GM21529 (cell line): ENCODE measurements around the gene WWOX.
A peak's percentile ranks its signal among the peaks of the same experiment; 100 is the strongest.

Experiments
- ATAC-seq: cut with Tn5 transposase; IDR thresholded peaks from one replicate; pipeline ENCODE4 v1.9.1; 2021; ENCODE audit not compliant: unreplicated experiment

WWOX gene

DNA sequence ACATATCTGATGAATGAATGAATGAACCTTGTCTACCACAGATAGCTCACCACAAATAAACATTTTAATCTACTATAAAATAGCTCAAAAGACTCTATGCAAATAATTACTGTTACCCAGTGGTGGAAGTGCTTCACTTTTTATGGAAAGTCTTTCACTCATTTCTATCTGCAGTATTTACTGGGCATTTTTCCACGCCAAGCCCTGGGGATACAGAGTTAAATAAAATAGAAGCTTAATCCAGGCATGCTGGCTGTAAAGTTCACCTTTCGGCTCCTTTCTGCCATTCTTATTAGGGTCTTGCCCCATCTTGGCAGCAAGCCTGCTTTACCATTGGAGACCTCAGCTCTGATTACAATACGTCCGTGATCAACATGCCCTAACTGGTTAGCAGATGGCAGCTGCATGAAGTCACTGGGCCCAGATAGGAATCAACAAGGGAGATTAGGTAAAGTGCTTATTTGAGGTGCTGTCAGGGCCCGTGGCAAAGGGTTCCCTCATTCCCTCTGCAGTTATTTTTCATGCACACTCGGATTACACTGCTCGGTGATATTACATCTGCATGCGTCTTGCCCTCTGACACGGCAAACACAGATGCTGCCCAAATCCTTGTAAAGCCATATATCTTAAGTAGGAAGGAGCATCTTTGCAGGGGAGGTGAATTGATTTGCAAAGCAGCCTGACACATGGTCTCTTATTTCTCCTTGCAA is 648.9 kb downstream of the WWOX start:
- ATAC-seq: no peak

DNA sequence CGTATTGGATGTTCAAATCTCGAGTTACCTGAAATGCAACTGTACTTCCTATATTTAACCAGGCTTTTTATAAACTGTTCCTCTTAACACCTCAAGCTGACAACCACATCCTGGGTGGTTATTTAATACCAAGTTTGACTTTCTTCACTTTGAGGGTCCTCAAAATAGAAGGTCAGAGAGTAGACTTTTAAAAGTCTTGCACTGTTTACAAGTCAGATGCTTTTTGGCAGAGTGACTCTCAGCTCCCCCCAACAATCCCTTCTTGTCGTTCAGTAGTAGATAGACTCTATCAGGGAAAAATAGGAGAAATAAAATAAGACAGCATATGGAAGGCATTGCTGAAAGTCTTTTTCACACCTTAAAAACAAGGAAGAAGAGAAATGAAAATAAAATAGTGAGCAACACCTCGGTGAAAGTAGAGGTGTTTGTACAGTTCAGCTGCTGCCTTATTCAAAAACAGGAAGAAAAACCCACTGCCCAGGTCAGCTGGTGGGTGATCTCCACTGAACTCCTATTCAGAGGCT is 650.4 kb downstream of the WWOX start:
- ATAC-seq: peak; percentile 73

DNA sequence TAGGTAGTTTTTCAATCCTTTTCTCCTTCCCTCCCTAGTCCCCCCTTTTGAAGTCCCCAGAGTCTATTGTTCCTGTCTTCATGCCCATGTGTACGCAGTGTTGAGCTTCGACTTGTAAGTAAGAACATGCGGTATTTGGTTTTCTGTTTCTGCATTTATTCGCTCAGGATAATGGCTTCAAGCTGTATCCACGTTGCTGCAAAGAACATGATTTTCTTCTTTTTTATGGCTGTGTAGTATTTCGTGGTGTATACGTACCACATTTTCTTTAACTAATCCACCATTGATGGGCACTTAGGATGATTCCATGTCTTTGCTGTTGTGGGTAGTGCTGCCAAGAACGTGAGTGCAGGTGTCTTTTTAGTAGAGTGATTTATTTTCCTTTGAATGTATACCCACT is 651.2 kb downstream of the WWOX start:
- ATAC-seq: no peak

DNA sequence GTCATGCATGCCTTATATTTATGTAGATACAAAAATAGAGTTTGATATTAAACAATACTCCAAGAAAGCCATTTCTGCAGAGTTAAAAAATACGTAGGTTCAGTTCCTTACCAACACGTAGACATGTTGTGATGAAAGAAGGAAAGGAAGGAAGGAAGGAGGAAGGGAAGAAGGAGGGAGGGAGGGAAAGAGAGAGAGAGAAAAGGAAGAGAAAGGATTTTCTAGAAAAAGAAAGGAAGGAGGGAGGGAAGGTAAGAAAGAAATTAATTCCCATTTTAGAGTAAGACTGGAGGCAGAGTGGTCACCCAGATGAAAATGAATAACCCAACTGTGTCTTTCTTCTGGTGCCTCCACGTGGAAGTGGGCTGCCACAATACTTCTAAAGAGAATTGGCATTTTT is 652.1 kb downstream of the WWOX start:
- no peak for ATAC-seq

DNA sequence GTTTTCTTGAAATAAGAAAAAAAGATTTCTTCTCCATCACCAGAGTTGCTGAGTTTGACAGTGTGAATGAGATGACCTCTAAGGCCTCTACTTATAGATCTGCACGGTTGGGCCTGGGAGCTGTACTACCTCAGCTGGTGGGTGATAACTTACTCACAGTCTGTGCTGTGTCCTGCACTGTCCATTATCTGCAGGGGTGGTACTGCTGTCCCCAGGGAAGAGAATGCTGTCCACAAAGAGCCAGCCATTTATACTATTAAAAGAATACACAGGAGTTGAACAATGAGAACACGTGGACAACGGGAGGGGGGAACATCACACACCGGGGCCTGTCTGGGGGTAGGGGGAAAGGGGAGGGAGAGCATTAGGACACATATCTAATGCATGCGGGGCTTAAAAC is 655.3 kb downstream of the WWOX start:
- no peak for ATAC-seq

DNA sequence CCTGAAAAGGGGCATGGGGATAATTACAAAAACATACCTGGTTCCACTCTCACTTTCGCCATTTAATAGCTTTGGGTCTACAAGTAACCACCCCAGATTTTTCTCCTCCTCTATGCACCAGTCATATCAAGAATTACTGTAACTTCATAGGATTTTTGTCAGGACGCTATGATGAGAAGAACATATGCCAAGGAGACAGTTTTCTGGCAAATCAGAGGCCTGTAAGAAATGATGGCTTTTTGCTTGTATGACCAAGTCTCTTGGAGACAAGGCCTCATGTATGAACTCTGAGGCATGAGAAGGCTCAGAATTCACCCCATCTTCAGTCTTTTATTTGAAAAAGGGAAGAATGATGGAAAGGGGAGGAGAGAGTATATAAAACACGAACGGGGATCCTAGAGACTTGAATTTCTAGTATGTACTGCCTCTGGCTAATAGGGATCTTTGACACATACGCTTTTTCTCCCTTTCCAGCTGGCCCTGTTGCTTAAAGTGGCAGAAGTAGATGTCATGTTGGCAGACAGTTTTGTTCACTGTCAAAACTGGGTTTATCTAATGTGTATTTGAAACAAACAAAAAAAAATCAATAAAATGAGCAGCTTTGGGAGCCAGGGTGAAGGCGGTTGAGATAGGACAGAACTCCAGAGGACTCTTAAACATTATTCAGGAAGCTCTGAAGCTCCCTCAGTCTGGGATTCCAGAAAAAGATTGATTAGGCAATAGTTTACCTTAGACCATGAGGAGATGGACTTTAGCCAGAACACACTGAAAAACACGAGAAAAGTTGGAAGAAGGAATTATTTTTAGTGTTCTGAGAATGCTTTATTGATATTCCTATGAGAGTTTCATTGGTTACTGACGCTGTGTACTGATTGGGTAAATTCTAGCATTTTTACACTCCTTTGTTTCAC is 656.6 kb downstream of the WWOX start:
- no peak for ATAC-seq

DNA sequence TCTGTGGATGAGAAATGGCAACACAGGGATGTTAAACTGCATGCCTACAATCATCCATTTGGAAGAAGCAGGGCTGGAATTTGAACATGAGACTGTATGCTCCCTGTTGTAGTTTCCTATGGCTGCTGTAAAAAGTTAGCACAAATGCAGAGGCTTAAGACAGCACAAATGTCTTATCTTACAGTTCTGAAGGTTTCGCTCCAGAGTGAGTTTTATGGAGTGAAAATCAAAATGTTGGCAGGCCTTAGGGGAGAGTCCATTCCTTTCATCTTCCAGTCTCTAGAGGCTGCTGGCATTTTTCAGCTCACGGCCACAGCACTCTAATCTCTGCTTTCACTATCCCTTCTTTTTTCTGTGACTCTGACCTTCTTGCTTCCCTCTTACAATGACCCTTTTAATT is 660.1 kb downstream of the WWOX start:
- ATAC-seq: no peak

DNA sequence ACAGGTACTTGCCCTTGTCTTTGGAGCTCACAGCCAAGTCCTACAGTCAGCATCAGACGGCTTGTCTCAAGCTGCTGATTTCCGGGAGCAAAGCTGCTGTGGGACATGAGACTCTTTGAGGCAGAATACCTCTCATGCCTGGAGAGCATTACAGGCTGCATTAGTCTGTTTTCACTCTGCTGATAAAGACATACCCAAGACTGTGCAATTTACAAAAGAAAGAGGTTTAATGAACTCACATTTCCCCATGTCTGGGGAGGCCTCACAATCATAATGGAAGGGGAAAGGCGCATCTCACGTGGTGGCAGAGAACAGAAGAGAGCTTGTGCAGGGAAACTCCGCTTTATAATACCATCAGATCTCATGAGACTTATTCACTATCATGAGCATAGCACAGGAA is 661.2 kb downstream of the WWOX start:
- no peak for ATAC-seq

DNA sequence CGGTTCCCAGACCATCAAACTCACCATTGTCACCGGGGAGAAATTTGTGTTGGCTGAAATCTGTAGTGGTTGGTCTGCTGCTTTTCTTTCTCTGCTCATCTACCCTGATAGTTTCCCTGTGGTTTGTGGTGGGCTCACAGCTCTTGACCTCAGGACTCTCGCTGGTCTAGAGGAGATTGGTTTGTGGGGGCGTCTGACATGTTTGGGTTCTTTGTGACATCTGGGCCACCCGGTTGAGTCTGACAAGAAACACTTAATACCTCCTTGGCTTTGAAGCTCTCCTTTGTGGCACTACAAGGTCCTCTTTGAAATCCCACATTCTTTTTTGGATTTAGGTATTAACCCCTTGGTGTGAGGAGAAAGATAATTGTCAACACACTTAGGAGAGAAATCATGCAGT is 662.0 kb downstream of the WWOX start:
- peak; percentile 88 for ATAC-seq

DNA sequence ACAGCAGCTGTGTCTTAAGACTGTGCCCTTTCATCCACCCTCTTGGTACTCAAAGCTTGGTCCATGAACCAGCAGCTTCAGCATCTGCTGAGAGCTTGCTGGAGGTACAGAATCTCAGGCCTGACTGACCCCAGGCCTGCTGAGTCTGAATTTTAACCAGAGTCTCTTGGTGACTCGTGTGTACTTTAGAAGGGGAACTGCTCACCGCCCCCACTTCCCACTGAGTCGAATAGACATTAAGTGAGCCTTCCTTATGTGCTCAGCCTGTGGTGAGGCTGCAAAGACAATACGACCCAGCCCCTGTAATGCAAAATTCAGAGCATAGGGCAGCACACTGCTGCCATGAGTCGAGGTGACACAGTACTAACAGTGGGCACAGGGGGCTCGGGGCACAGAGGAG is 662.8 kb downstream of the WWOX start:
- peak; percentile 60 for ATAC-seq

DNA sequence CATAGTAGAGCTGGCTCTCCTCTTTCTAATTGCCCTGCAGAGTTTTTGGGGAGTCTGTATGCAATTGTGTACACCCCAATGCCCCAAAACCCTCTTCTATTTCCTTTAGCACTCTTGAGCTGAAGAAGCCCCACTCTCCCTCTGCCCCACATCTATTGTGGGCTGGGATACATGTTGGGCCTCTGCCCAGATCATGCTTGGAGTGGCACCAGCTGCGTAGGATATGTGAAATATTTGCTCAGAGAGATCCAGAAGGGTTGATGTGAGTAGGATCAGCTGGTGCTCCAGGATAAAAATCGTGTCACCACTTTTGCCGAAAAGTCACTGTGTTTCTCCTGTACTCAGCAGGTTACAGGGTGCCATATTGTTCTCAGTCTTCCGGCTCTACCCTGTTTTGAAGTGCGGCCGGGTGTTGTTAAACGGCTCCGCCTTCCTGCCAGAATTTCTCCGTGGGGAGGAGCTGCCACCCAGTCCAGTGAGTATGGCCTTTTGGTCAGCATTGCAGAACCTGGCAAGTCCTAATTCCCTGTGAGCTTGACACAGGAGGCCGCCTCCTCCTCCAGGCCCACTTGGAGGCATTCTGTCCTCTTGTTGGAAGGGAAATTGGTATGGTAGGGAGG is 664.5 kb downstream of the WWOX start:
- ATAC-seq: no peak

DNA sequence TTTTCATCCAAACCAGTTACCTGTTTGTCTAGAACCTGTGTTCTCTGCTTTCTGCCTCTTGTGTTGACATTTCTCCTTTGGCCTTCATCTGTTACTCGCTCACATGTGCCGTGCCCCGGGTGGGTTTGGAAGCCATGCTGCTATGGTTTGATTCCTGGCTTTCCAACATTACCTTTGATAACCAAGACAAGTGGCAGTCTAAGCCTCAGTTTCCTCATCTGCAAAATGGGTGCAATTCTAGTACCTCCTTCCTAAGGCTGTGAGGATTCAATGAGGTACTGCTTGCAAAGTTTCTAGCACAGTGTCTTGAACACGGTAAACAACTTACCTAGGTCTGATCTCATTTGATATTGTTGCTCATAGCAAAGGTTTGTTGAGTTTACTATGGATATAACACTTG is 665.0 kb downstream of the WWOX start:
- no peak for ATAC-seq

DNA sequence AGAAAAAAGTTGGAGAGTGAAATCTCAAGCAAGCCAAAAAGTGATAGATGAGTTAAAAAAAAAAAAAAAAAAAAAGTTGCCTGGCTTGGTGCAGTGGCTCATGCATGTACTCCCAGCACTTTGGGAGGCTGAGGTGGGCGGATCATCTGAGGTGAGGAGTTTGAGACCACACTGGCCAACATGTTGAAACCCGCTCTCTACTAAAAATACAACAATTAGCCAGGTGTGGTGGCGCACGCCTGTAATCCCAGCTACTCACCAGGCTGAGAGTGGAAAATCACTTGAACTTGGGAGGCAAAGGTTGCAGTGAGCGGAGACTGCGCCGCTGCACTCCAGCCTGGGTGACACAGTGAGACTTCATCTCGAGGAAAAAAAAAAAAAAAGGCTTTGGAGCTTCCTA is 668.8 kb downstream of the WWOX start:
- no peak for ATAC-seq

DNA sequence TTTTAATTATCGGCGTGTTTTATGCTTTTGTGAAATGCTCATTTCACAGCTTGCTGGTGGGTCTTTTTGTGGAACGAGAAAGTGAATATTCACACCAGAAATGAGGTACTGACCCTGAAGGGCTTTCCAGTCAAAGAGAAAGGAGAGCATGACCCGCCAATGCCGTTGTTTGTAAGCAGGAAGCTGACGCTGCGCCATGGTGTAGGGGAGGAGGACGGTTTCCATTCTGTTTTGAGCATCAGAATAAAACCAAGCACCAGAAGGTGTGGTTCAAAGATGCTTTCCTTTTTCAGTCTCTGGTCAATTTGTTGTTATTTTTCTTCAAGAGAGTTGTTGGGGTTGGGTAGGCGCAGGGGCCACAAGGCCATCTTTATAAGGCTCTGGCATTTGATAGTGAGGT is 669.3 kb downstream of the WWOX start:
- no peak for ATAC-seq

DNA sequence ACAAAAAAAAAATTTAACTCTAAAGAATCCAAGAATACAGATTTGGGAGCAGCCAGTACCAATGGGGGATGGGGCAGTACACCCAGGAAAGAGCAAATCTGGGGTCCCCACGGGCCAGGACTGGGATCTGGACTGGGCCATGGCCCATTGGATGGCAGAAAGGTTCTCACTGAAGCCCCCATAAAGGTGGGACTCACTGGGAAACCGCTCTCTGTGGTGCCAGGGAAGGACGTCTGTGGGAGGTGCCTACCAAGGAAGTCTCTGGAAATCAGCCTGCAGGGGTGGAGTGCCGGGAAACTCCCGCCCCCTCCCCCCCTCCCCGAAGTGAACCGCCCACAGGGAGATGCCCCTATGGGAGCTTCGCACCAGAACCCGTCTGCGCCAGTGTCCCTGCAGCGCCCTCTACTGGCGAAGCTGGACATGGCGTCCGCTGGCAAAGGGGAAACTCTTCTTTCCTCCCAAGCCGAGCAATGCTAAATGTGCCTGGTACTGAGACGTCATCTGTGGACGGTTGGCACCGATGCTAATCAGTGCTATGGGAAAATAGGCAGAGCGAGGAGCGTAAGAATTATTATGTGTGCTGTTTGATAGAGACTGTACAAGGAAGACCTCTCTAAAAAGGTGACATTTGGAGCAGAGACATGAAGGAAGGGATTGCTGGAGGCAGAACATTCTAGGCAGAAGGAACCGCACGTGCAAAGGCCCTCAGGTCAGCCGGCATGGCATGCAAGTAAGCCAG is 671.1 kb downstream of the WWOX start:
- peak; percentile 81 for ATAC-seq

DNA sequence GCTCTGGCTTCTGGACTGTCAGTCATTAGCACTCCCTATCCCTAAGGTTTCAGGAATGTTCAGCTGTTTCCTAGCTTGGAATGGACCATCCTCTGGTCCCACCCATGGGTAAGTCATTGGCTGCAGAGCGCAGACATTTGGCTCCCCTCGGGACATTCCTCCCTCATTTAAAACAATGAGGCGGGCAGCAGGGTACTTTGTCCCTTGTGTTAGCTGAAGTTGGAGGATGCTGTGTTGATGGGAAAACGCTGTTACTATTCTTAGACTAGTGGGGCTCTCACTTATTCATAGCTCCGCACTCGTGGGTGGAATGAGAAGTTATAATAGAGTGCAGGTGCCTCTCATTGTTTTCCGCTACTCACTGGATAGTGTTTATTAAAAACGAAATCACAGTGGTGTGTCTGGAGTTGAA is 673.8 kb downstream of the WWOX start:
- ATAC-seq: no peak

DNA sequence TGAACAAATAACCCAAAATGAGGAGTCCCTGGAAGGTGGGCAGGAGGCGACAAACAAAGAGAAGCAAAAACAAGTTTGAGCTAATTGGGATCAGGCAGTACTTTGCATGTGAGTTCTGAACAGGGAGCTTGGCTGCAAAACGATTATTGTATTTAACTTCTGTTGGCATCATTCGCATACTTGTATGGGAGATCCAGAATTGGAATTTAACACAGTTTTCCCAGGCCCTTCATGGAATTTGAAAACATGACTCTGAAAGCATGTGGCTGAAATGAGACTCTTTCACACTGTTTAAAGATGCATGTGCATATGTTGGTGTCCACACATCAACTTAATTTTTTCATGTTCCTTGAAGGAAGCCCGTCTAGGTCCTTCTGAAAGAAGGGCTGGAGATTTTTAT is 674.3 kb downstream of the WWOX start:
- ATAC-seq: no peak

DNA sequence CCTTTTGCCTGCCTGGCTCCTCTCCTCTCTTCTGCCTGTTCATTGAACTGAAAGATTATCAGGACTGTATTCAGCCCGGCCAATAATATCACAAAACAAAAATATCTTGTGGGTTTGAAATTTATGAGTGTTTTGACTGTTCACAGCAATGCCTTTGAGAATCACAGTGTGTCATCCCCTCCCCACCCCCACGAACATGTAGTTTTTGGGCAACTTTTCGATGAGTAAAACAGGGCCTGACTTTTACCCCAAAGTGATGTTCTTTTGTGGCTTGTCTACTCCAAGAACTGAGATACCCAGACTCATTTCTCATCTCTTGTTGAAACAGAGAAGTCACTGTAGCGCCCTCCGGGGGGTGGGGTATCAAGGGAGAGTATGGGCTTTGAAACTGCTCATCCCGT is 675.7 kb downstream of the WWOX start:
- ATAC-seq: no peak

DNA sequence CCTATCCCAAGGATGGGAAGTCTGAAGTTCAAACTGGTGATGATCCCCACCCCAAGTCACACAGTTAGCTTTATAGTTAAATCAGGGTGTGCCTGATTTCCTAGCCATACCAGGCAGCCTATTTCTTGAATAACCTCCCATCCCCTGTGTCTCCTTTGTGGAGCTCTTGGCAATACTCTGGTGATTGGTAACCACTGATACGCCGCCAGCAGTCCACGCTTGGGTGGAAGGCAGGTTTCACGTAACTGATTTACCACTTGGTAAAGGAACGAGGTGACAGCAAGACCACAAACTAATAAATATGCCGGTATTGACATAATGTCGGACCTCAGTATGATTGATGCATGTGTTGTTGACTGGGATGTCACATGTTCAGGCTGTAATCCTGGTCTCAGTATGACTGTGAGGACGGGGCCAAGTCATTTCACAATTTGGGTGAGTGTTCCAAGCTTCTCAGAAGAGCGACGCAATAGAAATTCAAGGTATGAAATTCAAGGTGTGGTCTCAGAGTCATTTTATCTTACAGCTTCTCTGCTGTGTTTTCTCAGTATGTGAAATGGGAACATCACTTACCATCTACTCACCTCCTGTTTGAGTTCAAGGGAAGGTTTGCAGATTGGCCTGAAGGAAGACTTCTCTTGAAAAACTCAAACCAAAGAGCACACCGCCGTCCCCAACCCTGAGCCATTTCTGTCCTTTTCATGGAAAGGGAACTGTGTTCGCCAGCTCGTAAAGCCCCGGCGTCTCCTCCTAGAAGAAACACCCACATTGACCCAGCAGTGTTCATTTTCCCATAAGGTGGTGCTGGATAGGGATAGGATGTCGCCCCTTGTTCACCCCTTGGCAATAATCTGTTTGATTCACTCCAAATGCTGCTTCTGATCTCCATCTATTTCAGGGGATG is 678.9 kb downstream of the WWOX start:
- peak; percentile 44 for ATAC-seq

DNA sequence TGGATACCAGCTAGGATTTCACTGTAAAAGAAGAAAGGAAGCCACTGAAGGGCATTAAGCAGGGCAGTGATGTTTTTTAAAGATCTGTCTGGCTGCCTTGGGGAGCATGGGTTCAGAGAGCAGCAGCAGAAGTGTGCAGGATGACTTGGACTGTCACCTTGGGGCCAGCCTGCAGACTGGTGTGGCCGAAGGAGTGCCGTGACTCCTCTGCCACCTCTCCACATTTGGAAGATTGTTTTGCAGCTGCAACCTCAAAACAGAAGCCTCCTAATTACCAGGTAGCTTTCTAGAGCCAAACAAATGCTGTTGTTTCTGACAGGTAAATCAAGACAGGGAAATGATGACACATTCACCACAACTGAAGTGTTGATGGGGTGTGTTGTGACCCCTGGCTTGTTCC is 681.4 kb downstream of the WWOX start:
- no peak for ATAC-seq
